Fibroblast of peridontal ligament (primary cell): ENCODE results near the gene ECHDC1.
"Not testable (repeated sequence)": the region's sequence is repeated elsewhere in the genome, so short reads cannot be mapped to it uniquely, and the experiment has no call there.

Experiments
- DNase-seq: peaks from one replicate; pipeline ENCODE4 v3.0.0-alpha.2; 2010; ENCODE audit errors: extremely low read depth

ECHDC1 gene

DNA sequence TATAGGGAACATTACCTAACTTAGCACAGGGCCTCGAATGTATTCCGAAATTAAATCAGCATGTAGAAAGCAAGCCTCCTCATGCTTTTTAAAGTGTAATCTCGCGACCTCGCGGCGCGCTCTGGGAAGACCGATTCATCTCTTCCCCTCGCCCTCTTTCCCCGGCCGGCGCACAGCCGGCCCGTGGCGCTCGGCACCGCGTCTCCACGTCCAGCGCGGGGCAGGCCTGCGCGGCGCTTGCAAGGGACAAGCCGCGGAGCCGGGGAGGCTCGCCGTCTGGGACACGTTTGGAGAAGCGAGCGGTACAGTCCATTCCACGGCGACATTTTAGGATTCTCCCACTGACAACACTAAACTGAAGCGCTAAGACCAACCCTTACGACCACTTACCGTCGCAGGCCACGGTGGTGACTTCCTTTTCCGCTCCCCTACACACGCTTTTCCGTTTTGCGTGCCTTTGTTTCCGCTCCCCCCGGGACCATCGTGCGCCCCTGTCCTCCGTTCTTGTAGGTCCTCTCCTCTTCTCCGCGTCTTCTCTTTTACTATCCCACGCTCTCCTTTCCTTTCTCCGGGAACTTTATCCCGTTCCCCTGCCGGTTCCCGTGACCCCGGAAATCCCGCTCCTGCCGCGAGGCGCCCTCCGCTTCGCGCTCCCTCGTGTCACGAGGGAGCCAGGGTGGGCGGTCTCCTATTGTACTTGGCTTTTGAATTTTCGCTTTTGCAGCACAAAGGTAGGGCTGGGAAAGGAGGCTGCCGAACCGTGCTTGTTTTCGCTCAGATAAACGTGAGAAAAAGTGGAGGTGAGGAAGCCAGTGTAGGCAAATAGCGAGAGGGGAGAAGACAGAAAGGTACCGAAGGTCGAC, at the start of gene ECHDC1:
TSS of gene ECHDC1 (minus strand) at position 664 of the 863 bp plus-strand sequence. CDS start 12,581 bp downstream, outside the sequence.
- DNase-seq = peak; percentile 68

GRCh38 chr6:127392301-127392700, 48.9 kb upstream of the ECHDC1 start:
- DNase-seq = no peak

DNA sequence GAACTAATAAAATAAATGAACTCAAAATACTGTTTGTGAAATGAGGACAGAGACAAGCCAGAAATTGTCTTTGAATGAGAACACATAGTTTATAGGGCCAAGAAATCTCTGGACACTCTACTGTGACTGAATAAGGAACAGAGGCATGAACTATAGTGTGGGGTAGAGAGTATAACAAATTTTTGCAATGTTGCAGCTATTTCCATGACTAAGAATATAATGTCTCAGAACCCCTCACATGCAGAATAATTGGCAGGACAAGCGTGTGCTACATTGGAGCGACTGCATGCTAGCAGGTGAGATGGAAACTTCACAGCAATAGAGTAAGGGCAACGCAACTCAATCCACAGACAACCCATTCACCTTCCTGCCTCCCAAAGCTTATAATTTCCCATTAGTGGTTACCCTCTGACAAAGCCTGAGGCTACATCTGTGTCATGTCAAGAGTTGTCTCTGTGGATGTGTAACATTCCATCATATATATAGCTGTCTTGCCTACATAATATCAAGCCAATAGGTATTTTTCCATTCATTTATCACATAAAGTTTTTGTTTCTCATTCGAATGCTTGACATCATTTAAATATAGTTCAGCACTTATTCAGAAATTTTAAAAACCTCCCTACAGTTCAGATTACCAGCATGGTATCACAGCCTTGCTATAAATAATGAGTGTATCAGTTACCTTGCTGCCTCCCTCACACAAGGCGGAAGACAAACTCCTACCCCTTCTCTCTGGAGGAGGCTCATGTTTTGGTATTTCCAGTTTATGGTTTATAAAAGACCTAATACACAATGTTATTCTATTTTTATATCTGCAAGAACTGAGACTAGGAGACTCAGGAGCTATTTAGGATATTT, 47.9 kb upstream of the ECHDC1 start:
- no peak for DNase-seq

GRCh38 chr6:127389706-127390105, 46.3 kb upstream of the ECHDC1 start:
- no peak for DNase-seq

GRCh38 chr6:127385668-127386430, 42.4 kb upstream of the ECHDC1 start:
- no peak for DNase-seq

GRCh38 chr6:127384848-127385247, 41.4 kb upstream of the ECHDC1 start:
- not testable (repeated sequence) for DNase-seq

- peak; percentile 93 for DNase-seq
Observed at GRCh38 chr6:127383988-127384387, 40.6 kb upstream of the ECHDC1 start.

- DNase-seq = no peak
Observed at GRCh38 chr6:127382413-127382812, 39.0 kb upstream of the ECHDC1 start.

DNA sequence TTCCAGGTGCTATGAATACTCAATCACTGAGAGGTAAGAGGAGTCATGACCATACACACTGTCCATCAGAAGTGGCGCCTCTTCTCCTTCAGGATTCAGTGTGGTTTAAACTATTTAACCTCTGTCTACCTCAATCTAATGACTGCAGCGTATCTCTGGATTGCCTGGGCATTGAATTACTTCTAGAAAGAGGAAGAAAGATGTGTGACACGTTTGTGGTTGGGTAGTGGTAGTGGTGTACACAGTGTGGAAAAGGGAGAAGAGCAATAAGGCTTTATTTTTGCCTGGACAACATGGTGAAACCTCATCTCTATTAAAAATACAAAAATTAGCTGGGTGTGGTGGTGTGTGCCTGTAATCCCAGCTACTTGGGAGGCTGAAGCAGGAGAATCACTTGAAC, 38.0 kb upstream of the ECHDC1 start:
- no peak for DNase-seq

DNA sequence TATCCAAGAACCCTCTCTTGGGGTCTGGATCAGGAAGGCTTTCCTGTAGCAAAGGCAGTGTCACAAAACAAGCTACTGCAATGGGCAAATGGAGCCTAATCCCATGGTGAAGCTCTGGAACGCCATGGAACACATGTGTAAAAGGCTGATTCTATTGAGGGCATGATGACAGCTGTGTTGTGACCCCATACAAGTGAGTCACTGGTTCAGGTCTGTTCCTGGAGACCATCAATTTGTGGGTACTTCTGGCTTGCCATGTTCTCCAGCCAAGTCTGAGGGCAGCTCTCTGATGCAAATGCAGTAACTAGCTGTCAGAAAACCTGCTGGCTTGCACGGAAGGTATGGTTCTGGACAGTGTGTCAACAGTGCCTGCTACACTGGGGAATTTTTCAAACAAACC, 33.3 kb upstream of the ECHDC1 start:
- no peak for DNase-seq

- DNase-seq = peak; percentile 8
Observed at GRCh38 chr6:127367023-127367375, 23.6 kb upstream of the ECHDC1 start.

- DNase-seq = peak; percentile 97
Observed at GRCh38 chr6:127366282-127367022, 23.0 kb upstream of the ECHDC1 start.

GRCh38 chr6:127365874-127366273, 22.5 kb upstream of the ECHDC1 start:
- DNase-seq = no peak

DNA sequence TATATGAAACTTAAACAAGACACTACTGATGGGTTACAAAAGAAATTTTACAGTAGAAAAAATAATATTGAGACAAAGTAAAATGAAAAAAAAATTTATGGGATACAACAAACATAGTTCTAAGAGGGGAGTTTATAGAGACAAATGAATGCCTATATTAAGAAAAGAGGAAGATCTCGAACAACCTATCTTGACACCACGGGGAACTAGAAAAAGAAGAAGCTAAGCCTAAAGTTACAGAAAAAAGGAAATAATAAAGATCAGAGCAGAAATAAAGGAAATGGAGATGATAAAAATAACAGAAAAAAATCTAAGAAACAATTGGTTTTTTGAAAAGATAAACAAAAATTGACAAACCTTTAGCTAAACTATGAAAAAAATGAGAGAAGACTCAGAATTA, 9.1 kb upstream of the ECHDC1 start:
- DNase-seq = no peak

DNA sequence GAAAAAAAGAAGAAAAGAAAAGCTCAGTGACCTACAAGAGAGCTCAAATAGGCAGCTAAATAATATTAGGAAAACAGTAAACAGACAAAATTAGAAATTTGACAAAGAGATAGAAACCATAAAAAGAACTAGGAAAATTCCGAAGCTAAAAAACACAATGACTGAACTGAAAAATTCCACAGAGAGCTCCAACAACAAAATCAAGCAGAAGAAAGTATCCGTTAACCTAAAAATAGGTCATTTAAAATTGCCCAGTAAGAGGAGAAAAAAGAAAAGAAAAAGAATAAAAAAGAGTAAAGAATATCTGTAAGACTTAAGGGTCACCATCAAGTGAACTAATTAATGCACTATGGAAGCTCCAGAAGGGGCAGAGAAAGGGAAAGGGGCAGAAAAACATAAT, 6.6 kb upstream of the ECHDC1 start:
- DNase-seq = no peak

DNA sequence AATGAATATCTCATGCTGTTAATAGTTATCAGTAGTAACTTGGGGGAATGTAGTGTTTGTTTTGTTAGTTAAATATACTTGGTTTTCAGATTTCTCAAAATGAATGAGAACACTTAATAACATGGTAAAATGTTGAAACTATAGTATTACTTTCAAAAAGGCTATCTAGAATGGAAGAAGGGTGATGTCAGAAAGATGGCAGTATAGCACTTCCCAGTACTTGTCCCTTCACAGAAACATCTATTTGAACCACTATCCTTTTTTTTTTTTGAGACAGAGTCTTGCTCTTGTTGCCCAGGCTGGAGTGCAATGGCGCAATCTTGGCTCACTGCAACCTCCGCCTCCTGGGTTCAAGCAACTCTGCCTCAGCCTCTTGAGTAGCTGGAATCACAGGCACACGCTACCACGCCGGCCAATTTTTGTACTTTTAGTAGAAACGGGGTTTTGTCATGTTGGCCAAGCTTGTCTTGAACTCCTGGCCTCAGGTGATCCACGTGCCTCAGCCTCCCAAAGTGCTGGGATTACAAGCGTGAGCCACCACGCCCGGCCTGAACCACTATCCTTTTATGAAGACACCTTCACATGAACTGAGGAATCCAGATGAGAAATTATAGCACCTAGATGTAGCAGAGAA, 4.7 kb upstream of the ECHDC1 start:
- no peak for DNase-seq

DNA sequence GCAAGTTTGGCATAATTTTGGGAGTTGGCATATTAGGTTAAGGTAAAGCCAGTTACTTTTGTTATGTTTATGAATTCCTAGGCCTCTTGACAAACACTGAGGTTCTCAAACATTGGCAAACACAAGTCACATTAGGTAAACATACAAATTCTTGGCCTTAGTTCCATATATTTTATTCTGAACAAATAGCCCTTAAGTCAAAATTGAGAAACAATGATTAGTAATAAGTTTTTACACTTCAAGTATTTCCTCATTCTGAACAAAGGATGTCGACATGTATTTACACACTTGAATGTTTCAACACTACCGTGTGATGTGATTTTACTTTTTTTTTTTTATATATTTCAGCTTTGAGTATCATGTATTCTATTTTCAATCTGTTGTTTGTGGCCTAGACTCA, 3.8 kb upstream of the ECHDC1 start:
- DNase-seq = no peak

GRCh38 chr6:127345521-127345920, 2.1 kb upstream of the ECHDC1 start:
- DNase-seq = no peak

GRCh38 chr6:127343809-127344659, 625 bp upstream of the ECHDC1 start:
- DNase-seq = peak; percentile 71
